GM10266 (cell line): ENCODE data around the gene TTC28.
"Not testable (repeated sequence)": the region's sequence is repeated elsewhere in the genome, so short reads cannot be mapped to it uniquely, and the experiment has no call there.

Source experiments
- DNase-seq: peaks from one replicate; pipeline ENCODE4 v3.0.0; 2012; ENCODE audit errors: extremely low spot score
- TF ChIP-seq, protein P1 (sequence below): IDR thresholded peaks from 2 replicates; pipeline ENCODE4 v1.5.1; 2012; ENCODE audit warnings: mild to moderate bottlenecking, low read depth; ENCODE audit not compliant: control insufficient read depth, insufficient read depth; ENCODE audit errors: missing control alignments

The TTC28 gene

GRCh38 chr22:28711820-28712777 lies 32.5 kb upstream of the TTC28 start:
- no peak for DNase-seq
- TF ChIP-seq, protein P1, sequence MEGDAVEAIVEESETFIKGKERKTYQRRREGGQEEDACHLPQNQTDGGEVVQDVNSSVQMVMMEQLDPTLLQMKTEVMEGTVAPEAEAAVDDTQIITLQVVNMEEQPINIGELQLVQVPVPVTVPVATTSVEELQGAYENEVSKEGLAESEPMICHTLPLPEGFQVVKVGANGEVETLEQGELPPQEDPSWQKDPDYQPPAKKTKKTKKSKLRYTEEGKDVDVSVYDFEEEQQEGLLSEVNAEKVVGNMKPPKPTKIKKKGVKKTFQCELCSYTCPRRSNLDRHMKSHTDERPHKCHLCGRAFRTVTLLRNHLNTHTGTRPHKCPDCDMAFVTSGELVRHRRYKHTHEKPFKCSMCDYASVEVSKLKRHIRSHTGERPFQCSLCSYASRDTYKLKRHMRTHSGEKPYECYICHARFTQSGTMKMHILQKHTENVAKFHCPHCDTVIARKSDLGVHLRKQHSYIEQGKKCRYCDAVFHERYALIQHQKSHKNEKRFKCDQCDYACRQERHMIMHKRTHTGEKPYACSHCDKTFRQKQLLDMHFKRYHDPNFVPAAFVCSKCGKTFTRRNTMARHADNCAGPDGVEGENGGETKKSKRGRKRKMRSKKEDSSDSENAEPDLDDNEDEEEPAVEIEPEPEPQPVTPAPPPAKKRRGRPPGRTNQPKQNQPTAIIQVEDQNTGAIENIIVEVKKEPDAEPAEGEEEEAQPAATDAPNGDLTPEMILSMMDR = no peak

DNA sequence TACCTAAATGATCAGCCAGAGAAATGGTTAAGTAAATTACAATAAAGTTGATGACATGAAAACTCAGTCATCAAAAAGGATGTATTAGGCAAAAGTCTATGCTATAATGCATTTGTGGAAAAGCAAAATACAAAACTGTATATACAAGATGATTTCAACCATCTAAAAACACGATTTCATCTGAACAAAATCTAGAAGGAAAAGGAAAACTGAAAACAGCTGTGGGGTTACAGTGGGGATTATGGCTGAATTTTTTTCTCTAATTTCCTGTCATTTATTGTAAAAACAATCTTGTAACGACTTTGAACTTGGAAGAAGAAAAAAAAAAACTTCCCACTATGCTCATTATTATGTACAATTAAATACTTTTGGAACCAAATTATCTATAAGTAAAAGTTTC lies 31.7 kb upstream of the TTC28 start:
- TF ChIP-seq, protein P1 = no peak

GRCh38 chr22:28710576-28711191 lies 31.0 kb upstream of the TTC28 start:
- no peak for DNase-seq
- TF ChIP-seq, protein P1 = no peak

More for the DNA sequence above, 31.7 kb upstream of the TTC28 start:
- DNase-seq = no peak

DNA sequence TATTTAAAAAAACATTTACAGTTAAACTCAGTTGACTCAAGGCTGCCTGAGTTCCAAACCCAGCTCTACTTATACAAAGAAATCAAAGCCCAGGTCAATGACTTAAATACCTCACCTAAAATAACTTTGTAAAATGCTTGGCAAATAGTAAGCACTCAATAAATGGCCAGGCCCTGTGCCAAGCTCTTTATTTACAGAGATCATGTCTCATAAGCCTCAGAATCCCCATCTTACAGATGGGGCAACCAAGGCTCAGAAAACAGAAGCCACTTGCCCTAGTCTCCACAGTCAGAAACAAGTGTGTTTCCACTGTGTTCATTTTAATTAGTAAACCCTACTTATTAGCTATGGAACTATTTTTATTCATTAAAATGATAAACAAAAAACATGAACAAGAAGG lies 30.5 kb upstream of the TTC28 start:
- TF ChIP-seq, protein P1 = no peak
- no peak for DNase-seq

DNA sequence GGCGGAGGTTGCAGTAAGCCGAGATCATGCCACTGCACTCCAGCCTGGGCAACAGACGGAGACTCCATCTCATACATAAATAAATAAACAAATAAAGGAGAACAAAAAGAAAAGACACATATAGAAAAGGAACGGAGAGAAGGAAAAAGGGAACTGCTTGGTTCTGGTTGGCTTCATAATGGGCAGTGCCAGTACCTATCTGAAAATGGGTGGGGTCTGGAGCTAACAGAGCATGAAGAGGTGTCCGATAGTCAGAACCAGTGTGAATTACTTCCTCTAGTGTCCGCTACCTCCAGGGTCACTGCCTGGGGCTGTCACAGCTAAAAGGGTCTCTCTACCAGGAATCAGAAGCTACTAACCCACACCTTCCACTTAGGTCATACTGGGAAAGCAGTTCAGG lies 27.2 kb upstream of the TTC28 start:
- DNase-seq = no peak

DNA sequence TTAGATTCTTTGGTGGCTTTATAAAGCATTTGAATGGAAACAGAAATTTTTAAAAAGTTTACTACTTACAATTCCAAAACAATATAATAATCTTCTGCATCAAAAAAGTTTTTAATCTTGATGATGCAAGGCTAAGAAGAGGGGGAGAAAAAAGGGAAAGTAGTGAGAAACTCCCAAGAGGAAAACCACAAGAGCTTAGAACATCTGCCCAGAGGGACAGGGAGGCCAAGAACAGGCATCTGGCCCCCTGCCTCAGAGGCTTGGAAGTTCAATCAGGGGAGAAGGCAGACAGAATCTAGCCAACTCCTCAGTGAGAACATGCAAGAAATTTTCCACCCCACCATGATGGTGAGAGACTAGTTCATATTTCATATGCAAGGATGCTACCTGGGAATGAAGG lies 23.8 kb upstream of the TTC28 start:
- TF ChIP-seq, protein P1 = no peak

More for the DNA sequence above, 27.2 kb upstream of the TTC28 start:
- TF ChIP-seq, protein P1 = no peak

GRCh38 chr22:28702891-28703290 lies 23.3 kb upstream of the TTC28 start:
- no peak for DNase-seq
- TF ChIP-seq, protein P1 = no peak

More for the DNA sequence above, 23.8 kb upstream of the TTC28 start:
- no peak for DNase-seq

DNA sequence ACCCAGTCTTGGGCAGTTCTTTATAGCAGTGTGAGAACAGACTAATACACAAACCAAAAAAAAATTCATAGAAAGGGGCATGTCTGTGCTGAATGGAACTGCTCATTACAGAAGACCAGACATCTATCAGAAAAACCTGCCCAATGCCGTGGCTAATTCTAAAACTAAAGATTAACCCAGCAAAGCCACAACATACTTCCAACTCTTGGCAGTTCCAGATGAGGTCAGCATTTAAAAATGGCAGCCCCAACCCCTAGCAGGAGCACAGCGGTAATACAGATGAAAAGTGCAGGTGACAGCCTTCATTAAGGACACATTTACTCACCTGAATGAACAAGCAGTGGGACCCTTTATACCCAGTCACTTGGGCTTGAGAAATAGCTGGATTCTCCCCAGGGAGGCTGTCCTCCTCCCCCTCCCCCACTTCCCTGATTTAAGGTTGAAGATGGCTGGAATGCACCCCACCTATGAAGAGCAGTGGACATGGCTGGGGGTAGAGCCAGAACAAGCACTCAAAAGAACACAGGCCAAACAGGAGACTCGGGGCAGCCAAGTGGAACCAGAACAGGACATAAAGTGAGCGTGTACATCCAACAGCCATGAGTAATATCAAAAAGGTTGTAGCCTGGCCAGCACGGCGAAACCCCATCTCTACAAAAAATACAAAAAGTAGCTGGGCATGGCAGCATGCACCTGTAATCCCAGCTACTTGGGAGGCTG lies 13.6 kb upstream of the TTC28 start:
- DNase-seq = not testable (repeated sequence)

- DNase-seq = not testable (repeated sequence)
Measured at GRCh38 chr22:28689796-28690195, 10.2 kb upstream of the TTC28 start.

DNA sequence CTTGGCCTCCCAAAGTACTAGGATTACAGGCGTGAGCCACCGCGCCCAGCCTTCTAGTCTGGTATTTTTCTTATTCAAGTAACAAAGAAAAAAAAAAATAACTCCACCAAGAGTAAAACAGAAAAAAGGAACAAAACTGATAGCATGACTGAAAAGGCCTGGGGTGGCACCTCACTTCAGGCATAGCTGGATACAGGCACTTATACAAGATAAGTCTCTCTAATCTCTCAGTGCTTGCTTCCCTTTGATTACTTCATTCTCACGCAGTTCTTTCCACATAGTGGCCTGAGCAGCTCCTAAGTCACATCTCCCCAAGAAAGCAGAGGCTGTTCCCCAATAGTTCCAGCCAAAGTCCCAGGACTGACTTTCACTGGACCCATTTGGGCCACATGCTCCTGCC lies 3.3 kb upstream of the TTC28 start:
- DNase-seq = not testable (repeated sequence)
